NB4 (cell line): ENCODE measurements around the gene CPE.

Experiments
- POLR2A ChIP-seq: IDR thresholded peaks from 2 replicates; pipeline ENCODE4 v1.6.1; 2011; ENCODE audit warnings: mild to moderate bottlenecking; ENCODE audit not compliant: insufficient read length; ENCODE audit errors: extremely low read depth
- TF ChIP-seq, protein P1 (sequence below): IDR thresholded peaks from one replicate; pipeline ENCODE4 v1.5.1; 2012; ENCODE audit warnings: low read depth, low read length

DNA sequence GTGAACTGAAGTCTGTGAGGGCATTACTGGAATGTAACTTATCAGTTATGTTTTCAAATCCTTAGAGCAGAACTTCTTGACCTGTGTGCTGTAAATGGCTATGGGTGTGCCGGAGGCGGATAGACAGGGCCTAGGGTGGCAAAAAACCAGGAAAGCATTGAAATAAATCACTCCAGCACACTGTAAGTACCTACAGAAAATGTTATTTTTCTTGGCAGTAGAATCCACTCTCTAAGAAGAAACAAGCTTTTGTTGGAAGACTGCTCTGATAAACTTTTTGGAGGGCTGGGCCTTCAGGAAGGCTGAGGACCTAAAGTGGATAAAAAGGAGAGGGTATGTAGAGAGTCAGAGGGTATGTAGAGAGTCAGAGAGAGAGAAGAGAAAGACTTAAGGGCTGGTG lies 14.9 kb downstream of the CPE start:
- TF ChIP-seq, protein P1, sequence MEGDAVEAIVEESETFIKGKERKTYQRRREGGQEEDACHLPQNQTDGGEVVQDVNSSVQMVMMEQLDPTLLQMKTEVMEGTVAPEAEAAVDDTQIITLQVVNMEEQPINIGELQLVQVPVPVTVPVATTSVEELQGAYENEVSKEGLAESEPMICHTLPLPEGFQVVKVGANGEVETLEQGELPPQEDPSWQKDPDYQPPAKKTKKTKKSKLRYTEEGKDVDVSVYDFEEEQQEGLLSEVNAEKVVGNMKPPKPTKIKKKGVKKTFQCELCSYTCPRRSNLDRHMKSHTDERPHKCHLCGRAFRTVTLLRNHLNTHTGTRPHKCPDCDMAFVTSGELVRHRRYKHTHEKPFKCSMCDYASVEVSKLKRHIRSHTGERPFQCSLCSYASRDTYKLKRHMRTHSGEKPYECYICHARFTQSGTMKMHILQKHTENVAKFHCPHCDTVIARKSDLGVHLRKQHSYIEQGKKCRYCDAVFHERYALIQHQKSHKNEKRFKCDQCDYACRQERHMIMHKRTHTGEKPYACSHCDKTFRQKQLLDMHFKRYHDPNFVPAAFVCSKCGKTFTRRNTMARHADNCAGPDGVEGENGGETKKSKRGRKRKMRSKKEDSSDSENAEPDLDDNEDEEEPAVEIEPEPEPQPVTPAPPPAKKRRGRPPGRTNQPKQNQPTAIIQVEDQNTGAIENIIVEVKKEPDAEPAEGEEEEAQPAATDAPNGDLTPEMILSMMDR = no peak
- no peak for TF ChIP-seq POLR2A
